GM21390 (cell line): Measurements from ENCODE around the gene SH3PXD2A.

Experiments
- ATAC-seq: cut with Tn5 transposase; IDR thresholded peaks from one replicate; pipeline ENCODE4 v1.9.1; 2021; ENCODE audit not compliant: unreplicated experiment

Gene SH3PXD2A

GRCh38 chr10:103727991-103728689 lies 127.2 kb downstream of the SH3PXD2A start:
- ATAC-seq, result no peak

- ATAC-seq, result no peak
These were observed 127.8 kb downstream of the SH3PXD2A start for GRCh38 chr10:103727546-103727963.

GRCh38 chr10:103726637-103727036 lies 128.7 kb downstream of the SH3PXD2A start:
- ATAC-seq, result no peak

GRCh38 chr10:103725242-103725641 lies 130.1 kb downstream of the SH3PXD2A start:
- ATAC-seq, result no peak

GRCh38 chr10:103724771-103725170 lies 130.6 kb downstream of the SH3PXD2A start:
- no peak for ATAC-seq

DNA sequence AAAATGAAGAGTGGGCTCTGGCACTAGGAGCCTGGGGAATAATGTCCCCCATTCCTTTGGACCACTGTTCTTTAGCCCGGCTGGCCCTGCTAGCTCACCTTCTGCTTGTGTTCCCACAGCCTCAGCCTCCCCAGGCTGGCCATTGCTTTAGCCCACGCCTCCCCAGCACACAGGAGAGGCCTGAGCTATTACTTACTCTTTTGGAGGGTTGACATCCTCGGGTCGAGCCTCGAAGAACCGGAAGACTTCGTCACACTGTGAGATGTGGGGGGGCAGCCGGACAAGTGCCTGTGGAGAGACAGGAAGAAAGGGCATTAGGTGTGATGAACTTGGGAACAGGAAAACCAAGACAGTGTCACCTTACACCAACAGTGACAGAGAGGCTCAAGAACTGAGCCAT lies 131.3 kb downstream of the SH3PXD2A start:
- ATAC-seq, result no peak

- no peak for ATAC-seq
These were observed 131.8 kb downstream of the SH3PXD2A start for GRCh38 chr10:103723557-103723956.

DNA sequence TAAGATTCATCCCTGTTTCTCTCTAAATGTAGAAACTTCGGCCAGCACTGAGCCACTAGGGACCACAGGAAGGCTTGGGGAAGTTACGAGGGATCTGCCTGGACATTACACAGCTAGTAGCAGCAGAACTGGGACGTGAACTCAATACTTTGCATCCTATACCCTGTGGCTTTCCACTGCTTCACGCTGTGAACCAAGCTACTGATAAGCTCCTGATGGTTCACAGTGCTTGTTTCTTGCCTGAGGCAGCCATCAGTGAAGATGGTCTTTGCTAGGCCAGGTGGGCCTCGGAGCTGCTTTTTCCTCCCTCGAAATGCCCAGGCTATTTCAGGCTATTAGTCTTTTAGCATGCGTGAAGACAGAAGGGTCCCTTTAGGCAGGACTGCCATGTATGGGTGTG lies 132.7 kb downstream of the SH3PXD2A start:
- ATAC-seq, result no peak

DNA sequence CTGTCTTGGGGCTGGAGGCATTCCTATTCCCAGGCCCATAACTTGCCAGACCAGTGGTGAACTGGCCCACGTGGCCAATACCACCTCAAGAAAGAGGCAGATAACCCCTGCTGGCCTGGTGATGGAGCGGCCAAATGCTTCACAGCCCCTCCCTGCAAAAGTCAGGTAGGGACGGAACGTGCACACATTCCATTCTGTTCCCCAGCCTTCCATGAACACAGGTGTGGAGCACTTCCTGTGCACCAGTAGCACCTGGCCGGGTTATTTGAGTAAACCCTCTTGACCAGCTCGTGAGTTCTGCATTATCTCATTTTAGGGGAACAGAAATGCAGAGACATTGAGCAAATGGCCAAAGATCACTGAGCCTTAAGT lies 134.4 kb downstream of the SH3PXD2A start:
- ATAC-seq, result no peak

GRCh38 chr10:103720328-103720963 lies 134.9 kb downstream of the SH3PXD2A start:
- no peak for ATAC-seq

DNA sequence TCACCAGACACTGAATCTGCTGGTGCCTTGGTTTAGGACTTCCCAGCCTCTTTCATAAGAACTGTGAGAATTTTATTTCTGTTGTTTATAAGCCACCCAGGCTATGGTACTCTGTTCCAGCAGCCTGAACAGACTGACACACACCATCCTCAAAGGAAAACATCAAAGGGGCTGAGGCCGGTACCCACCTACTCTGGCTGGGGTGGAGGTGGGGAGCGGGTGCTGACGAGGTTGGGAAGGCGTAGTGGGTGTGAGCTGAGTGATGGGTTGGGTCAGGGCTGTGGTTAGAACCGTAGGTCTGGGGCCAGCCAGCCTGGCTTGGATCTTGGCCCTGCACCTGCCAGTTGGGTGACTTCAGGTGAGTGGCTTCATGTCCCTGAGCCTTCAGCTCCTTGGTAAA lies 136.3 kb downstream of the SH3PXD2A start:
- no peak for ATAC-seq

DNA sequence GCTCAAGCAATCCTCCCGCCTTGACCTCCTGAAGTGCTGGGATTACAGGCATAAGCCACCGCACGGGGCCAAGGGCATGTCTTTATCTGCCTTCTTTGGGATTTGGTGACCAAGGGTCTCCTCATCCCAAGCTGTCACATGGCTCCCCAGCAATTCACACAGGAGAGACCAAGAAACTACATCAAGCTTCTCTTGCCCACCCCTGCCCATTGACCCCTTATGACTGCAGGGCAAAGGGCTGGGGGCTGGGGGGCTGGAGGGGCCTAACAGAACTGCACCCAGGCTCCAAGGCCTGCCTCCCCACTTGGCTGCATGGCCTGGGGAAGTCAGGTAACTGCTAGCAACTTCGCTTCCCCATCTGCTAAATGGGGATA lies 137.1 kb downstream of the SH3PXD2A start:
- ATAC-seq, result no peak

GRCh38 chr10:103717341-103718246 lies 137.8 kb downstream of the SH3PXD2A start:
- ATAC-seq, result no peak

DNA sequence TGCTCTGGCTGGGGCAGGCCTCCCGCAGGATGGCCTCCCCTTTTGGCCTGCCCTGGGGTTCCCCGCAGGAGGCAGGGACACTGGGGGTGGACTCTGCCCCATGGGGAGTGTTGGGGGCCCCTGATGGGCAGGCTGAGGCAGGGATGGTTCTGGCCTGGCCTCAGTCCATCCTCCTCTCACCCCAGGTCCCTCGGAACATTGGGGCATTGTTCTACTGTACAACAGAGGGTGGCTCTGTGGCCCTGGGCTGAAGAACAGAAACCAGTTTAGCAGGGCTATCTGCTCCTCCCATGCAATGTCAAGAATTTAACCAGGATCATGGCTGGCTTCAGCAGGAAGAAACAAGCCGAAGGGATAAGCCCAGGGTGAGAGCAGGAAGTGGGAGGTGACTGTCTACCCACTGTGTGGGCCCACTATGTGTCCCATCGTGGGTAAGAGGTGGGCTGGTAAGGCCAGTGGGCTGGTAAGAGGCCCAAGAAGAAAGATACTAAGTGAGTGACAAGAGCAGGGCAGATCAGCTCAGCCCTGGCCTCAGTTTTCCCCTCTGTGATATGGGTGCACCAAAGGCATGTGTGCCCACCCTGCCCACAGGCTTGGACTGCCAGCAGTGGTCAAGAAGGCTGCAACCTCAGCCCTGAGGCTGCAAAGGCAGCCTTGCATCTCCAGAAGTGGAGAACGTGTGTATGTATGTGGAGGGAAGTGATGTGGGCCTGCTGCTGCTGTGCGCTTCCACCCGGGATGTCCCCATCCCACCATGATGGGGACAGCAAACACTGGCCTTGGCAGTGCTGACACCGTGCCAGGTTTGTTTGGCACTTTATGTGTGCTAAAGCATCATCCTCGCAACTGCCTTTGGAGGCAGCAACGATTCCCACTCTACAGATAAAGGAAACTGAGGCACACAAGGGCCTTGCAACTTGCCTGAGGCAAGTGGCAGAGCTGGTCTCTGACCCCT lies 138.9 kb downstream of the SH3PXD2A start:
- no peak for ATAC-seq

DNA sequence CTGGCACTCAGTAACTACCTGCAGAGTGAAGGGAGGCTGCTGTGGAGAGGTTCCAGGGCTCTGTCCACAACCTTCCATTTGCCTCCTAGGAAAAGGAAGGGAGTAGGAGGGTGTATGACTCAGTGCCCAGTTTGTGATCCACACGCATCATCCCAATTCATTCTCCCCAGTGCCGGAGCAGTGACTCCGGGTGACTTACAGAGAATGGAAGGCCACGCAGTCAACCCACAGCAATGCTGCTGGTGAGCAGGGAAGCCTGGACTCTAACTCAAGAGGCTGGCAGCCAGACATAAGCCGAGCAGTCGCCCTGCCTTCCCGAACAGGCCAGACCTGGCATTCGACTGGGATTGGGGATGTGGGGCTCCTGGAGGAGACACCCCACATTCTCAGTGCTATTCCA lies 139.9 kb downstream of the SH3PXD2A start:
- no peak for ATAC-seq

DNA sequence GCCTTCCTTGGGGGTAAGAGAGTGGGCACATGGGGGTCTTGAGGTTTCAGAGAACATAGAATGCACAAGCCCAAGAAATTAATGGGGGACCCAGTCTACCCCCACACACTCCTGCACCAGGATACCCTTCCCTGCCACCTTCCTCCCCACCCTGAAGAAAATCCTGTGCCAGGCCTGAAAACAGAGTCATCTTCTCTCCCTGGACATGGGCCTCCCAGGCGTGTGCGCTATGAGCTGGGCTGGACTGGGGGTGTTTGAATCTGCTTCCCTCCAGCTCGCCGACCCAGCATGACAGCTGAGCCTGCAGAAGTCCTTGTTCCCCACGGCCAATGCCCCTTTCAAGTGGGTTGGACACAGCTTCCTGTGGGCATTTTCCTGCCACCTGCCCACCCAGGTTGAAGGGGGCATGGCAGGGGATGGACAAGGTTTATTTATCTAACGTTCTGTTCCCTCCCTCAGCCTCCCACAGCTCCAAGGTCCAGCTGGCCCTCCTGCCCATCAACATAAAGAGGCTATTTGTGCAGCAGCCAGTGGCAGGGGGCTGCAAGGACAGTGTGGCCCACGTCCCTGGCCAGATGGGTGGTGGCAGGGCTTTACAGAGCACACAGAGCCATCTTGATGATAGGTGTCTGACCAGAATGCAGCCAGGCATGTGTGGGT lies 141.0 kb downstream of the SH3PXD2A start:
- ATAC-seq, result no peak

GRCh38 chr10:103713676-103714075 lies 141.7 kb downstream of the SH3PXD2A start:
- no peak for ATAC-seq

- ATAC-seq, result peak; percentile 78
These were observed 142.4 kb downstream of the SH3PXD2A start for GRCh38 chr10:103712898-103713498.

GRCh38 chr10:103712146-103712545 lies 143.2 kb downstream of the SH3PXD2A start:
- no peak for ATAC-seq
